CD14-positive monocyte (primary cell): ENCODE data around the gene SLC16A12. TPM values are rescaled to one million over a fixed set of nuclear protein-coding genes. Genes with fewer than 3 reads are reported as not detected.

Experiments used
- DNase-seq, 3 donors: peaks; one replicate each; pipeline ENCODE4 v3.0.0-alpha.2; 2011 to 2022
- H2AFZ ChIP-seq: 2 replicates; pipeline ENCODE4 v1.6.0; 2012; ENCODE audit warnings: mild to moderate bottlenecking, low read depth, low read length, inconsistent platforms; ENCODE audit not compliant: insufficient read depth, poor library complexity, severe bottlenecking
- H3K27ac ChIP-seq, 2 donors: 1 replicate in 1 of 2; 2 replicates in 1 of 2; pipeline ENCODE4 v1.5.1; 2012 to 2013; ENCODE audit warnings: low read length in 2 of 2, control low read depth in 1 of 2, inconsistent platforms in 1 of 2, low read depth in 1 of 2, mild to moderate bottlenecking in 1 of 2
- H3K27me3 ChIP-seq, 2 donors: one replicate each; pipeline versions ENCODE4 v1.6.0 to v1.6.1; 2011 to 2013; ENCODE audit warnings: low read length in 2 of 2; ENCODE audit not compliant: control insufficient read depth in 2 of 2, insufficient read depth in 2 of 2
- H3K36me3 ChIP-seq, 2 donors: replicated peaks in 1 of 2; 1 replicate in 1 of 2; 2 replicates in 1 of 2; pipeline versions ENCODE4 v1.5.1 to v1.6.1; 2012 to 2013; ENCODE audit warnings: low read length in 2 of 2, control low read depth in 1 of 2, inconsistent platforms in 1 of 2, mild to moderate bottlenecking in 1 of 2; ENCODE audit not compliant: insufficient read depth in 2 of 2, control insufficient read depth in 1 of 2
- H3K4me1 ChIP-seq, 2 donors: 1 replicate in 1 of 2; 2 replicates in 1 of 2; pipeline versions ENCODE4 v1.5.1 to v1.6.1; 2012 to 2013; ENCODE audit warnings: low read length in 2 of 2, control low read depth in 1 of 2, inconsistent platforms in 1 of 2, mild to moderate bottlenecking in 1 of 2, moderate library complexity in 1 of 2; ENCODE audit not compliant: insufficient read depth in 2 of 2, control insufficient read depth in 1 of 2
- H3K4me2 ChIP-seq: replicated peaks from 2 replicates; pipeline ENCODE3; 2012; ENCODE audit warnings: low read length, moderate library complexity, mild to moderate bottlenecking; ENCODE audit not compliant: poor library complexity, severe bottlenecking; ENCODE audit errors: extremely low read depth
- H3K4me3 ChIP-seq, 3 experiments: fragments of 200-600 bp in 1 of 3; sonication (generic) in 1 of 3; replicated peaks in 1 of 3; 1 replicate in 2 of 3; 2 replicates in 1 of 3; pipeline ENCODE4 v1.5.1; 2011 to 2013; ENCODE audit warnings: low read length in 3 of 3, mild to moderate bottlenecking in 3 of 3, control low read depth in 2 of 3, low read depth in 2 of 3, inconsistent platforms in 1 of 3, moderate library complexity in 1 of 3
- H3K79me2 ChIP-seq: 2 replicates; pipeline ENCODE4 v1.6.0; 2012; ENCODE audit warnings: mild to moderate bottlenecking, control low read depth, inconsistent platforms, low read length, moderate library complexity; ENCODE audit not compliant: insufficient read depth
- H3K9ac ChIP-seq: 2 replicates; pipeline ENCODE4 v1.6.0; 2017; ENCODE audit warnings: low read length, mild to moderate bottlenecking; ENCODE audit not compliant: insufficient read depth, poor library complexity, severe bottlenecking
- H3K9me3 ChIP-seq, 2 donors: replicated peaks in 1 of 2; 1 replicate in 1 of 2; 2 replicates in 1 of 2; pipeline versions ENCODE4 v1.5.1 to v1.6.1; 2012 to 2013; ENCODE audit warnings: low read length in 2 of 2, control low read depth in 1 of 2; ENCODE audit not compliant: control insufficient read depth in 1 of 2, insufficient read depth in 1 of 2
- H4K20me1 ChIP-seq: 2 replicates; pipeline ENCODE4 v1.6.0; 2012; ENCODE audit warnings: mild to moderate bottlenecking, low read length, control low read depth, moderate library complexity; ENCODE audit not compliant: insufficient read depth
- H3K27ac Mint-ChIP-seq, 7 donors: one replicate each; pipeline ENCODE4 v1.8.0; 2020; ENCODE audit warnings: mild to moderate bottlenecking in 7 of 7, mixed read lengths in 7 of 7, moderate library complexity in 6 of 7, inconsistent platforms in 2 of 7
- H3K27me3 Mint-ChIP-seq, 3 donors: one replicate each; pipeline ENCODE4 v1.8.0; 2021 to 2022; ENCODE audit warnings: low read depth in 3 of 3, mild to moderate bottlenecking in 3 of 3, mixed read lengths in 3 of 3, moderate library complexity in 3 of 3, inconsistent platforms in 1 of 3
- H3K36me3 Mint-ChIP-seq, 2 donors: one replicate each; pipeline ENCODE4 v1.8.0; 2020; ENCODE audit warnings: mixed read lengths in 2 of 2, inconsistent platforms in 1 of 2, mild to moderate bottlenecking in 1 of 2
- H3K4me1 Mint-ChIP-seq: one replicate; pipeline ENCODE4 v1.8.0; 2020; ENCODE audit warnings: mild to moderate bottlenecking, mixed read lengths
- H3K4me3 Mint-ChIP-seq, 2 donors: one replicate each; pipeline ENCODE4 v1.8.0; 2020; ENCODE audit warnings: mild to moderate bottlenecking in 2 of 2, mixed read lengths in 2 of 2, moderate library complexity in 1 of 2
- H3K9me3 Mint-ChIP-seq, 7 donors: one replicate each; pipeline ENCODE4 v1.8.0; 2020 to 2022; ENCODE audit warnings: mixed read lengths in 7 of 7, mild to moderate bottlenecking in 6 of 7, moderate library complexity in 6 of 7, inconsistent platforms in 2 of 7
- CTCF ChIP-seq: fragments of 200-600 bp; IDR thresholded peaks from one replicate; pipeline ENCODE4 v1.8.0; 2022; ENCODE audit warnings: antibody characterized with exemption, mild to moderate bottlenecking
- WGBS: methylation state at CpG from one replicate; pipeline ENCODE4 v1.1.5; 2013; ENCODE audit warnings: missing lambda C conversion rate; ENCODE audit not compliant: insufficient coverage; 5-methylcytosine and 5-hydroxymethylcytosine counted together
- intact Hi-C, 2 donors: fragments of 100-400 bp; cut with micrococcal nuclease; formaldehyde crosslinking; loops; one replicate each; pipeline versions ENCODE4 v1.15.0 to v1.15.1; 2023
- polyA plus RNA-seq, 3 donors: library from polyadenylated mRNA; depleted of rRNA in 1 of 3; unstranded in 2 of 3; stranded (reverse) in 1 of 3; fragments of 300-500 nt in 2 of 3; fragments of >200 nt in 1 of 3; fragmentation: Illumina TruSeq in 2 of 3; gene quantifications; 1 replicate in 2 of 3; 2 replicates in 1 of 3; pipeline ENCODE4 v1.2.3, GENCODE V29; 2012 to 2021

Gene SLC16A12
- polyA plus RNA-seq, 3 donors: 0.04 TPM; not detected in 2

- no peak for DNase-seq
- intact Hi-C loops: no loop called here
- no peaks in the 10 kb centered on the region for H3K79me2 ChIP-seq
- H2AFZ ChIP-seq: no peak overlapping the region
- H3K36me3 Mint-ChIP-seq: peaks cover 0 to 1% of the 10 kb centered on the region in 2 donors
- H4K20me1 ChIP-seq: no peaks in the 10 kb centered on the region
- TF ChIP-seq CTCF: no peak
- no peak overlapping the region for H3K9ac ChIP-seq
- no peak overlapping the region for H3K4me2 ChIP-seq
- H3K27me3 ChIP-seq: no peaks in the 10 kb centered on the region
- peaks cover 0 to 4% (median 0%) of the 10 kb centered on the region in 7 donors for H3K9me3 Mint-ChIP-seq
- WGBS: no CpG with 5 or more reads among the region's 1 CpG
- H3K4me3 Mint-ChIP-seq: no peak overlapping the region
- no peak overlapping the region for H3K4me3 ChIP-seq
- H3K4me1 Mint-ChIP-seq: no peaks in the 10 kb centered on the region
- no peak overlapping the region for H3K27ac ChIP-seq
- no peak overlapping the region for H3K27ac Mint-ChIP-seq
- no peaks in the 10 kb centered on the region for H3K27me3 Mint-ChIP-seq
- H3K36me3 ChIP-seq: no peaks in the 10 kb centered on the region
- no peaks in the 10 kb centered on the region for H3K4me1 ChIP-seq
- H3K9me3 ChIP-seq: no peaks in the 10 kb centered on the region
Observed at GRCh38 chr10:89574368-89574767, 39.0 kb upstream of the SLC16A12 start.

- H3K27ac Mint-ChIP-seq: no peak overlapping the region
- H3K9me3 Mint-ChIP-seq: no peaks in the 10 kb centered on the region
- no CpG with 5 or more reads among the region's 3 CpGs for WGBS
- Histone ChIP-seq H3K27me3 (peaks cover 0 to 2% of the 10 kb centered on the region in 2 donors), H3K36me3 (no peaks in the 10 kb centered on the region), H3K79me2 (no peaks in the 10 kb centered on the region), H2AFZ (no peak overlapping the region), H3K4me2 (no peak overlapping the region), H3K9me3 (no peaks in the 10 kb centered on the region), H3K27ac (no peak overlapping the region), H3K4me3 (no peak overlapping the region), H3K4me1 (no peaks in the 10 kb centered on the region), H3K9ac (no peak overlapping the region), H4K20me1 (no peaks in the 10 kb centered on the region)
- H3K27me3 Mint-ChIP-seq: peaks cover 2 to 5% (median 4%) of the 10 kb centered on the region in 3 donors
- H3K36me3 Mint-ChIP-seq: no peaks in the 10 kb centered on the region
- no peak overlapping the region for H3K4me3 Mint-ChIP-seq
- DNase-seq: no peak
- intact Hi-C loops: loop anchor here (10.0 kb wide), 1 partner anchor 143 kb away; no protein-coding TSS in a partner anchor
- H3K4me1 Mint-ChIP-seq: no peaks in the 10 kb centered on the region
- no peak for TF ChIP-seq CTCF
Observed at GRCh38 chr10:89567576-89568245, 32.3 kb upstream of the SLC16A12 start.
